ENCODE data around the gene KDM4C.

The KDM4C gene

GRCh38 chr9:6922680-6923079, 164.9 kb downstream of the KDM4C start:
- DNase-seq (ENCODE audit: extremely low read depth, low read depth) = no peak
- no peak overlapping the region for H3K4me3 ChIP-seq (replicated peaks; ENCODE audit: low read depth, low read length)
- TF ChIP-seq CTCF (IDR thresholded peaks at IDR 0.05; ENCODE audit: low read depth, low read length, missing control alignments) = no peak

- DNase-seq (ENCODE audit: extremely low read depth, low read depth) = no peak
- no peak for TF ChIP-seq CTCF (IDR thresholded peaks at IDR 0.05; ENCODE audit: low read depth, low read length, missing control alignments)
- H3K4me3 ChIP-seq (replicated peaks; ENCODE audit: low read depth, low read length) = no peak overlapping the region
Observed at GRCh38 chr9:6923086-6923485, 165.3 kb downstream of the KDM4C start.

- no peak overlapping the region for H3K4me3 ChIP-seq (replicated peaks; ENCODE audit: low read depth, low read length)
- TF ChIP-seq CTCF (IDR thresholded peaks at IDR 0.05; ENCODE audit: low read depth, low read length, missing control alignments) = no peak
- no peak for DNase-seq (ENCODE audit: extremely low read depth, low read depth)
Observed at GRCh38 chr9:6924149-6924548, 166.4 kb downstream of the KDM4C start.

GRCh38 chr9:6924988-6925563, 167.3 kb downstream of the KDM4C start:
- TF ChIP-seq CTCF (IDR thresholded peaks at IDR 0.05; ENCODE audit: low read depth, low read length, missing control alignments) = no peak
- no peak for DNase-seq (ENCODE audit: extremely low read depth, low read depth)
- no peak overlapping the region for H3K4me3 ChIP-seq (replicated peaks; ENCODE audit: low read depth, low read length)

GRCh38 chr9:6925836-6926235, 168.1 kb downstream of the KDM4C start:
- H3K4me3 ChIP-seq (replicated peaks; ENCODE audit: low read depth, low read length) = no peak overlapping the region
- TF ChIP-seq CTCF (IDR thresholded peaks at IDR 0.05; ENCODE audit: low read depth, low read length, missing control alignments) = no peak
- no peak for DNase-seq (ENCODE audit: extremely low read depth, low read depth)

GRCh38 chr9:6926436-6926835, 168.7 kb downstream of the KDM4C start:
- TF ChIP-seq CTCF (IDR thresholded peaks at IDR 0.05; ENCODE audit: low read depth, low read length, missing control alignments) = no peak
- DNase-seq (ENCODE audit: extremely low read depth, low read depth) = no peak
- H3K4me3 ChIP-seq (replicated peaks; ENCODE audit: low read depth, low read length) = no peak overlapping the region

GRCh38 chr9:6927838-6928237, 170.1 kb downstream of the KDM4C start:
- no peak for TF ChIP-seq CTCF (IDR thresholded peaks at IDR 0.05; ENCODE audit: low read depth, low read length, missing control alignments)
- no peak for DNase-seq (ENCODE audit: extremely low read depth, low read depth)
- no peak overlapping the region for H3K4me3 ChIP-seq (replicated peaks; ENCODE audit: low read depth, low read length)

Measured in HFF-Myc (cell line).